ENCODE results near the gene CREB5. TPM values are rescaled to one million over a fixed set of nuclear protein-coding genes. Genes with fewer than 3 reads are reported as not detected.

CREB5 gene
- total RNA-seq, 1 donor from 2014 or later, result 8.9 TPM

- ATAC-seq, result no peak
- Histone ChIP-seq H3K4me1 (no peaks in the 10 kb centered on the region), H3K4me3 (no peak overlapping the region), H3K27ac (no peak overlapping the region), H3K9me3 (no peaks in the 10 kb centered on the region), H3K27me3 (no peaks in the 10 kb centered on the region), H3K36me3 (no peaks in the 10 kb centered on the region)
- intact Hi-C loops (cut with DNase I), result no loop called here
- no peak for TF ChIP-seq CTCF (IDR thresholded peaks at IDR 0.05)
- no peak for DNase-seq
These were observed 345.9 kb downstream of the CREB5 start for GRCh38 chr7:28758186-28758585.

- H3K4me1 ChIP-seq, result no peaks in the 10 kb centered on the region
- H3K36me3 ChIP-seq, result no peaks in the 10 kb centered on the region
- intact Hi-C loops (cut with DNase I), result no loop called here
- no peaks in the 10 kb centered on the region for H3K27me3 ChIP-seq
- TF ChIP-seq CTCF (IDR thresholded peaks at IDR 0.05), result no peak
- DNase-seq (no peak), ATAC-seq (no peak)
- H3K9me3 ChIP-seq, result no peaks in the 10 kb centered on the region
- no peak overlapping the region for H3K27ac ChIP-seq
- no peak overlapping the region for H3K4me3 ChIP-seq
These were observed 347.2 kb downstream of the CREB5 start for GRCh38 chr7:28759475-28759971.

GRCh38 chr7:28761505-28761904, 349.2 kb downstream of the CREB5 start:
- H3K4me3 ChIP-seq, result no peak overlapping the region
- TF ChIP-seq CTCF (IDR thresholded peaks at IDR 0.05), result no peak
- no peaks in the 10 kb centered on the region for H3K36me3 ChIP-seq
- no peaks in the 10 kb centered on the region for H3K4me1 ChIP-seq
- no peak for DNase-seq
- no peaks in the 10 kb centered on the region for H3K27me3 ChIP-seq
- no peak for ATAC-seq
- no peak overlapping the region for H3K27ac ChIP-seq
- intact Hi-C loops (cut with DNase I), result no loop called here
- H3K9me3 ChIP-seq, result no peaks in the 10 kb centered on the region

GRCh38 chr7:28762651-28763050, 350.3 kb downstream of the CREB5 start:
- ATAC-seq (no peak), DNase-seq (no peak)
- intact Hi-C loops (cut with DNase I), result no loop called here
- no peak overlapping the region for H3K4me3 ChIP-seq
- no peaks in the 10 kb centered on the region for H3K4me1 ChIP-seq
- H3K27ac ChIP-seq, result no peak overlapping the region
- no peaks in the 10 kb centered on the region for H3K9me3 ChIP-seq
- no peak for TF ChIP-seq CTCF (IDR thresholded peaks at IDR 0.05)
- H3K36me3 ChIP-seq, result no peaks in the 10 kb centered on the region
- H3K27me3 ChIP-seq, result no peaks in the 10 kb centered on the region

- TF ChIP-seq CTCF (IDR thresholded peaks at IDR 0.05), result no peak
- intact Hi-C loops (cut with DNase I), result no loop called here
These were observed 354.0 kb downstream of the CREB5 start for GRCh38 chr7:28766359-28766758.

GRCh38 chr7:28767356-28767755, 355.0 kb downstream of the CREB5 start:
- intact Hi-C loops (cut with DNase I), result no loop called here
- TF ChIP-seq CTCF (IDR thresholded peaks at IDR 0.05), result no peak
- ATAC-seq, result no peak

More at GRCh38 chr7:28766359-28766758, 354.0 kb downstream of the CREB5 start:
- H3K4me1 ChIP-seq, result no peaks in the 10 kb centered on the region
- no peak overlapping the region for H3K27ac ChIP-seq
- no peaks in the 10 kb centered on the region for H3K27me3 ChIP-seq
- no peak overlapping the region for H3K4me3 ChIP-seq
- H3K9me3 ChIP-seq, result no peaks in the 10 kb centered on the region
- no peaks in the 10 kb centered on the region for H3K36me3 ChIP-seq
- DNase-seq, result no peak
- no peak for ATAC-seq

More at GRCh38 chr7:28767356-28767755, 355.0 kb downstream of the CREB5 start:
- Histone ChIP-seq H3K27ac (no peak overlapping the region), H3K9me3 (no peaks in the 10 kb centered on the region), H3K27me3 (no peaks in the 10 kb centered on the region), H3K4me3 (no peak overlapping the region), H3K4me1 (no peaks in the 10 kb centered on the region), H3K36me3 (no peaks in the 10 kb centered on the region)
- DNase-seq, result no peak
